ENCODE data around the gene EXOC4. TPM values are rescaled to one million over a fixed set of nuclear protein-coding genes. Genes with fewer than 3 reads are reported as not detected.
"Not testable (repeated sequence)": the region's sequence is repeated elsewhere in the genome, so short reads cannot be mapped to it uniquely, and the experiment has no call there.

EXOC4 gene
- total RNA-seq, 1 donor from 2014 or later = 65.0 TPM

- no peak for DNase-seq (ENCODE audit: low spot score)
- no peaks in the 10 kb centered on the region for H3K36me3 Mint-ChIP-seq (ENCODE audit: low read depth)
- H3K4me3 Mint-ChIP-seq (ENCODE audit: low read depth) = no peak overlapping the region
- H3K27me3 Mint-ChIP-seq (ENCODE audit: low read depth) = no peaks in the 10 kb centered on the region
- H3K27ac Mint-ChIP-seq = no peak overlapping the region
- intact Hi-C loops (cut with micrococcal nuclease) = no loop called here
- no peaks in the 10 kb centered on the region for H3K9me3 Mint-ChIP-seq
- H3K4me1 Mint-ChIP-seq (ENCODE audit: low read depth) = peaks cover 8% of the 10 kb centered on the region
Observed at GRCh38 chr7:133776266-133776665, 523.4 kb downstream of the EXOC4 start.

- H3K36me3 Mint-ChIP-seq (ENCODE audit: low read depth) = no peaks in the 10 kb centered on the region
- H3K27ac Mint-ChIP-seq = no peak overlapping the region
- no peaks in the 10 kb centered on the region for H3K27me3 Mint-ChIP-seq (ENCODE audit: low read depth)
- peaks cover 8% of the 10 kb centered on the region for H3K4me1 Mint-ChIP-seq (ENCODE audit: low read depth)
- no peak for DNase-seq (ENCODE audit: low spot score)
- no peaks in the 10 kb centered on the region for H3K9me3 Mint-ChIP-seq
- no peak overlapping the region for H3K4me3 Mint-ChIP-seq (ENCODE audit: low read depth)
- intact Hi-C loops (cut with micrococcal nuclease) = no loop called here
Observed at GRCh38 chr7:133777701-133778100, 524.8 kb downstream of the EXOC4 start.

- Mint-ChIP-seq H3K9me3 (no peaks in the 10 kb centered on the region), H3K4me1 (ENCODE audit: low read depth) (peaks cover 8% of the 10 kb centered on the region), H3K27me3 (ENCODE audit: low read depth) (no peaks in the 10 kb centered on the region), H3K4me3 (ENCODE audit: low read depth) (no peak overlapping the region), H3K27ac (no peak overlapping the region), H3K36me3 (ENCODE audit: low read depth) (no peaks in the 10 kb centered on the region)
- no peak for DNase-seq (ENCODE audit: low spot score)
- intact Hi-C loops (cut with micrococcal nuclease) = no loop called here
Observed at GRCh38 chr7:133778472-133778871, 525.6 kb downstream of the EXOC4 start.

DNA sequence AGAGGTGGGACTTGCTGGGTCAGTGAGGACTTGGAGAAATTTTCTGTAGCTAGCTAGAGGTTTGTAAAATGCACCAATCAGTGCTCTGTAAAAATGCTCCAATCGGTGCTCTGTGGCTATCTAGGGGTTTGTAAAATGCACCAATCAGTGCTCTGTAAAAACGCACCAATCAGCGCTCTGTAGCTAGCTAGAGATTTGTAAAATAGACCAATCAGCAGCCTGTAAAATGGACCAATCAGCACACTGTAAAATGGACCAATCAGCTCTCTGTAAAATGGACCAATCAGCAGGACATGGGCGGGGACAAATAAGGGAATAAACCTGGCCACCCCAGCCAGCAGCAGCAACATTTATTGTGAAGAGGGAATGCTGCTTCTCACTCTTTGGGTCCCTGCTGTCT, 526.7 kb downstream of the EXOC4 start:
- H3K27me3 Mint-ChIP-seq (ENCODE audit: low read depth); H3K36me3 Mint-ChIP-seq (ENCODE audit: low read depth); DNase-seq (ENCODE audit: low spot score); H3K4me1 Mint-ChIP-seq (ENCODE audit: low read depth); H3K9me3 Mint-ChIP-seq; H3K4me3 Mint-ChIP-seq (ENCODE audit: low read depth); H3K27ac Mint-ChIP-seq; intact Hi-C loops (cut with micrococcal nuclease): not testable (repeated sequence)

- H3K27ac Mint-ChIP-seq = no peak overlapping the region
- peaks cover 8% of the 10 kb centered on the region for H3K4me1 Mint-ChIP-seq (ENCODE audit: low read depth)
- no peaks in the 10 kb centered on the region for H3K36me3 Mint-ChIP-seq (ENCODE audit: low read depth)
- no peak overlapping the region for H3K4me3 Mint-ChIP-seq (ENCODE audit: low read depth)
- no peaks in the 10 kb centered on the region for H3K27me3 Mint-ChIP-seq (ENCODE audit: low read depth)
- intact Hi-C loops (cut with micrococcal nuclease) = no loop called here
- no peak for DNase-seq (ENCODE audit: low spot score)
- no peaks in the 10 kb centered on the region for H3K9me3 Mint-ChIP-seq
Observed at GRCh38 chr7:133780912-133781311, 528.0 kb downstream of the EXOC4 start.

GRCh38 chr7:133781486-133782090, 528.7 kb downstream of the EXOC4 start:
- Mint-ChIP-seq H3K4me3 (ENCODE audit: low read depth) (no peak overlapping the region), H3K9me3 (no peaks in the 10 kb centered on the region), H3K27ac (no peak overlapping the region), H3K4me1 (ENCODE audit: low read depth) (peaks cover 8% of the 10 kb centered on the region), H3K27me3 (ENCODE audit: low read depth) (no peaks in the 10 kb centered on the region), H3K36me3 (ENCODE audit: low read depth) (no peaks in the 10 kb centered on the region)
- intact Hi-C loops (cut with micrococcal nuclease) = no loop called here
- no peak for DNase-seq (ENCODE audit: low spot score)

DNA sequence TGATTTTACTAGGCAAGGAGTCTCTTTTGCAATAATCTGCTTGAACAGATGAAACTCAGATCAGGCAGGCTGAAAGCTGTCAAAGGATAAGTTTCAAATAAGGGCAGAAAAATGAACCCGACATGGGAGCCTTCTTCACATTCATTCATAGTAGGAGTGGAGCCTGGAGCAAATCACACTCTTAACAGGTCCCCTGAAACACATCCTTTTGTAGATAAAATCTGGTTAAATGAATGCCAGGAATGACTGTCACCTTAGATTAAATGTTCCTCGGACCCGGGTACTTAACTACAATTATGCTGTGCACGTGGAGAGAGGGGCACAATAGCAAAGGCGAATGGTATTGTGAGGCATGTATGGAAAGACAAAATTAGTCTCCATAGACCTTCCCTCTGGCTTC, 529.6 kb downstream of the EXOC4 start:
- H3K4me1 Mint-ChIP-seq (ENCODE audit: low read depth) = peaks cover 8% of the 10 kb centered on the region
- H3K4me3 Mint-ChIP-seq (ENCODE audit: low read depth) = no peak overlapping the region
- no peaks in the 10 kb centered on the region for H3K36me3 Mint-ChIP-seq (ENCODE audit: low read depth)
- DNase-seq (ENCODE audit: low spot score) = no peak
- H3K9me3 Mint-ChIP-seq = no peaks in the 10 kb centered on the region
- H3K27ac Mint-ChIP-seq = no peak overlapping the region
- intact Hi-C loops (cut with micrococcal nuclease) = no loop called here
- no peaks in the 10 kb centered on the region for H3K27me3 Mint-ChIP-seq (ENCODE audit: low read depth)

- Mint-ChIP-seq H3K36me3 (ENCODE audit: low read depth) (no peaks in the 10 kb centered on the region), H3K4me3 (ENCODE audit: low read depth) (no peak overlapping the region), H3K27ac (no peak overlapping the region), H3K9me3 (no peaks in the 10 kb centered on the region), H3K4me1 (ENCODE audit: low read depth) (peaks cover 2% of the 10 kb centered on the region), H3K27me3 (ENCODE audit: low read depth) (no peaks in the 10 kb centered on the region)
- intact Hi-C loops (cut with micrococcal nuclease) = no loop called here
- no peak for DNase-seq (ENCODE audit: low spot score)
Observed at GRCh38 chr7:133783276-133783675, 530.4 kb downstream of the EXOC4 start.

- H3K4me3 Mint-ChIP-seq (ENCODE audit: low read depth) = no peak overlapping the region
- H3K27me3 Mint-ChIP-seq (ENCODE audit: low read depth) = no peaks in the 10 kb centered on the region
- H3K36me3 Mint-ChIP-seq (ENCODE audit: low read depth) = no peaks in the 10 kb centered on the region
- DNase-seq (ENCODE audit: low spot score) = no peak
- no peaks in the 10 kb centered on the region for H3K4me1 Mint-ChIP-seq (ENCODE audit: low read depth)
- intact Hi-C loops (cut with micrococcal nuclease) = no loop called here
- no peak overlapping the region for H3K27ac Mint-ChIP-seq
- H3K9me3 Mint-ChIP-seq = no peaks in the 10 kb centered on the region
Observed at GRCh38 chr7:133784486-133785001, 531.7 kb downstream of the EXOC4 start.

GRCh38 chr7:133786401-133786937, 533.6 kb downstream of the EXOC4 start:
- DNase-seq (ENCODE audit: low spot score) = no peak
- H3K4me1 Mint-ChIP-seq (ENCODE audit: low read depth) = no peaks in the 10 kb centered on the region
- no peaks in the 10 kb centered on the region for H3K9me3 Mint-ChIP-seq
- no peaks in the 10 kb centered on the region for H3K36me3 Mint-ChIP-seq (ENCODE audit: low read depth)
- no peak overlapping the region for H3K27ac Mint-ChIP-seq
- intact Hi-C loops (cut with micrococcal nuclease) = no loop called here
- no peak overlapping the region for H3K4me3 Mint-ChIP-seq (ENCODE audit: low read depth)
- no peaks in the 10 kb centered on the region for H3K27me3 Mint-ChIP-seq (ENCODE audit: low read depth)

DNA sequence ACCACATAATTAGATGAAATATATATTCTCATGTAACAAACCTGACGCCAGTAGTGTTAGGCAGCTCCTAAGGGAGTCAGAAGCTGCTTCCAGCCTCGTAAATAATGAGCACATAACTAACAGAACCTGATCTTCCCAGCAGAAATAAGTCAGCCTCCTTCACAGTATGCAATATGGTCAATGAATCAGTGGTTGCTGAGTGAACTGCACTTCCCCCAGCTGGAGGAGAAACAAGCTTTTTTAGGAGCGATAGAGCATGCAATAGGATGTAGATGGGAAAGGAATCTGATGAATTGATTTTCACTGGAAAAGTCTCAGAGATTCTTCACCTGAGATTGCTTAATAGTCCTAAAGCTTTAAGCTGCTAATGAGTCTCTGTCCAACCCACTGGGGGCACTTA, 537.1 kb downstream of the EXOC4 start:
- Mint-ChIP-seq H3K4me3 (ENCODE audit: low read depth) (no peak overlapping the region), H3K27me3 (ENCODE audit: low read depth) (no peaks in the 10 kb centered on the region), H3K4me1 (ENCODE audit: low read depth) (no peaks in the 10 kb centered on the region), H3K9me3 (no peaks in the 10 kb centered on the region), H3K36me3 (ENCODE audit: low read depth) (no peaks in the 10 kb centered on the region), H3K27ac (no peak overlapping the region)
- no peak for DNase-seq (ENCODE audit: low spot score)
- intact Hi-C loops (cut with micrococcal nuclease) = no loop called here

GRCh38 chr7:133790911-133791310, 538.0 kb downstream of the EXOC4 start:
- H3K4me1 Mint-ChIP-seq (ENCODE audit: low read depth) = no peaks in the 10 kb centered on the region
- no peak overlapping the region for H3K4me3 Mint-ChIP-seq (ENCODE audit: low read depth)
- H3K9me3 Mint-ChIP-seq = no peaks in the 10 kb centered on the region
- H3K27me3 Mint-ChIP-seq (ENCODE audit: low read depth) = no peaks in the 10 kb centered on the region
- H3K27ac Mint-ChIP-seq = no peak overlapping the region
- no peaks in the 10 kb centered on the region for H3K36me3 Mint-ChIP-seq (ENCODE audit: low read depth)
- intact Hi-C loops (cut with micrococcal nuclease) = no loop called here
- no peak for DNase-seq (ENCODE audit: low spot score)

DNA sequence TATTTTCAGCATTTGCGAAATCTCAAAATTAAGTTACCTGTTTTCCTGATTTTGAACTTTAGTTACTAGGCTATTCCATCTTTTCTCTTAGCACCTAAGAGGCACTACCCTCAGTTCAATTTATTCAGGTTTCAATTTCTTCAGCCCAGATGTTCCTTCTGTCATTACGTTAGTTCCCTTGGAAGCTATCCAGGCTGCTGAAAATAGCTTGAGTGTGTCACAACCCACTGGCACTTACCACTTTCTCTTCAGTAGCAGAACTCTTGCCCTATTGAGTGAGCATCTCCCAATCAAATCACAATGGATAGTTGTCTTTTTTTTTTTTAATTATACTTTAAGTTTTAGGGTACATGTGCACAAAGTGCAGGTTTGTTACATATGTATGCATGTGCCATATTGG, 541.6 kb downstream of the EXOC4 start:
- H3K9me3 Mint-ChIP-seq = no peaks in the 10 kb centered on the region
- H3K4me3 Mint-ChIP-seq (ENCODE audit: low read depth) = no peak overlapping the region
- no peak overlapping the region for H3K27ac Mint-ChIP-seq
- DNase-seq (ENCODE audit: low spot score) = no peak
- H3K36me3 Mint-ChIP-seq (ENCODE audit: low read depth) = no peaks in the 10 kb centered on the region
- H3K27me3 Mint-ChIP-seq (ENCODE audit: low read depth) = no peaks in the 10 kb centered on the region
- no peaks in the 10 kb centered on the region for H3K4me1 Mint-ChIP-seq (ENCODE audit: low read depth)
- intact Hi-C loops (cut with micrococcal nuclease) = no loop called here
